ENCODE data around the gene CEP162.

DNA sequence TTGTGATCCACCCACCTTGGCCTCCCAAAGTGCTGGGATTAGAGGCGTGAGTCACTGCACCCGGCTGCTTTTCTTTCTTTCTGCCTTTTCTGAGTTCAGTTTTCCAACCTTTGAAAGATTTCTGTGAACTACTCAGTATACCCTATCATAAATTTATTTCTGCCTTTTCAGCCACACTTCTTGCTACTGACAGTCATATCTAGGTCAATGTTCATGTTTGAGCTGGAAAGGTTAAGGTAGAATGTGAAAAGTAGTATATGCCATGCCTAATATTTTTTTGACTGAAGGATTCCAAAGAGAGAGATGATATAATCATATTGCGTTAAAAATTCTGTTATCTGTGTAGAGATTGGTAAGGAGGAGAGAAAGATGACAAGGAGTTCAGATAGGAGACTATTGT lies 25.9 kb upstream of the CEP162 start:
- TF ChIP-seq POLR2A (IDR thresholded peaks at IDR 0.05) = no peak
- TF ChIP-seq, protein P1, sequence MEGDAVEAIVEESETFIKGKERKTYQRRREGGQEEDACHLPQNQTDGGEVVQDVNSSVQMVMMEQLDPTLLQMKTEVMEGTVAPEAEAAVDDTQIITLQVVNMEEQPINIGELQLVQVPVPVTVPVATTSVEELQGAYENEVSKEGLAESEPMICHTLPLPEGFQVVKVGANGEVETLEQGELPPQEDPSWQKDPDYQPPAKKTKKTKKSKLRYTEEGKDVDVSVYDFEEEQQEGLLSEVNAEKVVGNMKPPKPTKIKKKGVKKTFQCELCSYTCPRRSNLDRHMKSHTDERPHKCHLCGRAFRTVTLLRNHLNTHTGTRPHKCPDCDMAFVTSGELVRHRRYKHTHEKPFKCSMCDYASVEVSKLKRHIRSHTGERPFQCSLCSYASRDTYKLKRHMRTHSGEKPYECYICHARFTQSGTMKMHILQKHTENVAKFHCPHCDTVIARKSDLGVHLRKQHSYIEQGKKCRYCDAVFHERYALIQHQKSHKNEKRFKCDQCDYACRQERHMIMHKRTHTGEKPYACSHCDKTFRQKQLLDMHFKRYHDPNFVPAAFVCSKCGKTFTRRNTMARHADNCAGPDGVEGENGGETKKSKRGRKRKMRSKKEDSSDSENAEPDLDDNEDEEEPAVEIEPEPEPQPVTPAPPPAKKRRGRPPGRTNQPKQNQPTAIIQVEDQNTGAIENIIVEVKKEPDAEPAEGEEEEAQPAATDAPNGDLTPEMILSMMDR (IDR thresholded peaks at IDR 0.05) = no peak

Data from right lobe of liver (tissue), 4 donors.